ENCODE data around the gene TMC3. TPM values are rescaled to one million over a fixed set of nuclear protein-coding genes. Genes with fewer than 3 reads are reported as not detected.

The TMC3 gene
- total and polyA plus RNA-seq, 12 donors: 0.03 to 0.08 (median 0.04) TPM; not detected in 9

GRCh38 chr15:81400640-81401236 is 26.7 kb upstream of the TMC3 start:
- no peak overlapping the region for H3K4me3 ChIP-seq
- peaks cover 6% of the 10 kb centered on the region for H3K27me3 ChIP-seq
- H3K36me3 ChIP-seq (replicated peaks in 1 of 2): no peaks in the 10 kb centered on the region
- 20 to 26% (median 21%) methylated on average over 6 of the region's 6 CpGs for WGBS, 4 donors
- intact Hi-C loops (cut with DNase I): loop anchor here (2.0 to 5.0 kb wide), 2 partner anchors 126 to 128 kb away; no protein-coding TSS in a partner anchor
- peak in 1 of 7 donors; percentile 5 for DNase-seq
- H3K4me1 ChIP-seq (replicated peaks in 1 of 2): no peaks in the 10 kb centered on the region
- TF ChIP-seq CTCF (IDR thresholded peaks at IDR 0.05) (peak; percentile 65 to 88 (median 83)), POLR2A (IDR thresholded peaks at IDR 0.05) (no peak)
- no peaks in the 10 kb centered on the region for H3K9me3 ChIP-seq (replicated peaks in 1 of 3)
- no peak overlapping the region for H3K27ac ChIP-seq

- intact Hi-C loops (cut with DNase I): no loop called here
- Histone ChIP-seq H3K27me3 (no peaks in the 10 kb centered on the region), H3K9me3 (replicated peaks in 1 of 3) (no peaks in the 10 kb centered on the region), H3K4me1 (replicated peaks in 1 of 2) (no peaks in the 10 kb centered on the region), H3K27ac (no peak overlapping the region), H3K36me3 (replicated peaks in 1 of 2) (no peaks in the 10 kb centered on the region), H3K4me3 (no peak overlapping the region)
- DNase-seq: no peak
- TF ChIP-seq CTCF (IDR thresholded peaks at IDR 0.05) (no peak), POLR2A (IDR thresholded peaks at IDR 0.05) (no peak)
- WGBS, 4 donors: 53 to 71% (median 57%) methylated on average over 5 of the region's 5 CpGs
Measured at GRCh38 chr15:81398910-81399551, 25.0 kb upstream of the TMC3 start.

GRCh38 chr15:81398456-81398855 is 24.4 kb upstream of the TMC3 start:
- DNase-seq: no peak
- H3K36me3 ChIP-seq (replicated peaks in 1 of 2): no peaks in the 10 kb centered on the region
- intact Hi-C loops (cut with DNase I): no loop called here
- 75 to 87% (median 87%) methylated on average over 3 of the region's 3 CpGs for WGBS, 4 donors
- no peaks in the 10 kb centered on the region for H3K27me3 ChIP-seq
- H3K9me3 ChIP-seq (replicated peaks in 1 of 3): no peaks in the 10 kb centered on the region
- TF ChIP-seq POLR2A (IDR thresholded peaks at IDR 0.05) (no peak), CTCF (IDR thresholded peaks at IDR 0.05) (no peak)
- no peaks in the 10 kb centered on the region for H3K4me1 ChIP-seq (replicated peaks in 1 of 2)
- H3K4me3 ChIP-seq: no peak overlapping the region
- no peak overlapping the region for H3K27ac ChIP-seq

- no peak overlapping the region for H3K27ac ChIP-seq
Measured at GRCh38 chr15:81394603-81395002, 20.6 kb upstream of the TMC3 start.

More at GRCh38 chr15:81394603-81395002, 20.6 kb upstream of the TMC3 start:
- TF ChIP-seq POLR2A (IDR thresholded peaks at IDR 0.05) (no peak), CTCF (IDR thresholded peaks at IDR 0.05) (no peak)
- Histone ChIP-seq H3K9me3 (replicated peaks in 1 of 3) (no peaks in the 10 kb centered on the region), H3K4me1 (replicated peaks in 1 of 2) (no peaks in the 10 kb centered on the region), H3K36me3 (replicated peaks in 1 of 2) (no peaks in the 10 kb centered on the region), H3K4me3 (no peak overlapping the region), H3K27me3 (no peaks in the 10 kb centered on the region)
- intact Hi-C loops (cut with DNase I): no loop called here
- DNase-seq: peak in 1 of 7 donors; percentile 22

All from adrenal gland (tissue), 12 donors.